ENCODE measurements around the gene REV3L. TPM values are rescaled to one million over a fixed set of nuclear protein-coding genes. Genes with fewer than 3 reads are reported as not detected.

Gene REV3L
- total and polyA plus RNA-seq, 2 of the 13 experiments (the other 11 are each of a cell fraction or from before 2014, with no cell fraction given), result 12.8 to 31.3 TPM

GRCh38 chr6:111427341-111428116, 55.5 kb downstream of the REV3L start (continued):
- TF ChIP-seq ZNF709 (CRISPR knock-in tag; IDR thresholded peaks at IDR 0.05) (no peak), ZNF672 (CRISPR knock-in tag; IDR thresholded peaks at IDR 0.05) (no peak), KDM5B (CRISPR knock-in tag; IDR thresholded peaks at IDR 0.05; ENCODE audit: borderline replicate concordance) (no peak), POLR2A (IDR thresholded peaks at IDR 0.05; ENCODE audit: insufficient read depth in 1 of 2, low read depth in 2 of 2, low read length in 2 of 2) (no peak), ZBTB33 (CRISPR knock-in tag; IDR thresholded peaks at IDR 0.05) (no peak), ZMYM2 (CRISPR knock-in tag; IDR thresholded peaks at IDR 0.05) (no peak), ZNF263 (CRISPR knock-in tag; IDR thresholded peaks at IDR 0.05) (no peak), ZNF530 (CRISPR knock-in tag; IDR thresholded peaks at IDR 0.05; ENCODE audit: low read depth) (no peak), ZMYM4 (CRISPR knock-in tag; IDR thresholded peaks at IDR 0.05) (peak; percentile 50; the same call in 1 of the 2 replicates), TOPORS (CRISPR knock-in tag; IDR thresholded peaks at IDR 0.05) (no peak), FOSL2 (CRISPR knock-in tag; IDR thresholded peaks at IDR 0.05) (peak; percentile 39; the same call in 1 of the 2 replicates), SSRP1 (CRISPR knock-in tag; IDR thresholded peaks at IDR 0.05) (0 out of 2 replicates have a peak, but pooled peaks have one; percentile 57), ZNF367 (CRISPR knock-in tag; IDR thresholded peaks at IDR 0.05; ENCODE audit: borderline replicate concordance) (no peak), GATAD2A (CRISPR knock-in tag; IDR thresholded peaks at IDR 0.05) (peak; percentile 65), JARID2 (CRISPR knock-in tag; IDR thresholded peaks at IDR 0.05; ENCODE audit: insufficient replicate concordance) (no peak), ZSCAN9 (CRISPR knock-in tag; IDR thresholded peaks at IDR 0.05; ENCODE audit: borderline replicate concordance) (no peak)
- TF ChIP-seq, protein P1, sequence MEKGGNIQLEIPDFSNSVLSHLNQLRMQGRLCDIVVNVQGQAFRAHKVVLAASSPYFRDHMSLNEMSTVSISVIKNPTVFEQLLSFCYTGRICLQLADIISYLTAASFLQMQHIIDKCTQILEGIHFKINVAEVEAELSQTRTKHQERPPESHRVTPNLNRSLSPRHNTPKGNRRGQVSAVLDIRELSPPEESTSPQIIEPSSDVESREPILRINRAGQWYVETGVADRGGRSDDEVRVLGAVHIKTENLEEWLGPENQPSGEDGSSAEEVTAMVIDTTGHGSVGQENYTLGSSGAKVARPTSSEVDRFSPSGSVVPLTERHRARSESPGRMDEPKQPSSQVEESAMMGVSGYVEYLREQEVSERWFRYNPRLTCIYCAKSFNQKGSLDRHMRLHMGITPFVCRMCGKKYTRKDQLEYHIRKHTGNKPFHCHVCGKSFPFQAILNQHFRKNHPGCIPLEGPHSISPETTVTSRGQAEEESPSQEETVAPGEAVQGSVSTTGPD (CRISPR knock-in tag; IDR thresholded peaks at IDR 0.05), result no peak
- TF ChIP-seq, protein P2, sequence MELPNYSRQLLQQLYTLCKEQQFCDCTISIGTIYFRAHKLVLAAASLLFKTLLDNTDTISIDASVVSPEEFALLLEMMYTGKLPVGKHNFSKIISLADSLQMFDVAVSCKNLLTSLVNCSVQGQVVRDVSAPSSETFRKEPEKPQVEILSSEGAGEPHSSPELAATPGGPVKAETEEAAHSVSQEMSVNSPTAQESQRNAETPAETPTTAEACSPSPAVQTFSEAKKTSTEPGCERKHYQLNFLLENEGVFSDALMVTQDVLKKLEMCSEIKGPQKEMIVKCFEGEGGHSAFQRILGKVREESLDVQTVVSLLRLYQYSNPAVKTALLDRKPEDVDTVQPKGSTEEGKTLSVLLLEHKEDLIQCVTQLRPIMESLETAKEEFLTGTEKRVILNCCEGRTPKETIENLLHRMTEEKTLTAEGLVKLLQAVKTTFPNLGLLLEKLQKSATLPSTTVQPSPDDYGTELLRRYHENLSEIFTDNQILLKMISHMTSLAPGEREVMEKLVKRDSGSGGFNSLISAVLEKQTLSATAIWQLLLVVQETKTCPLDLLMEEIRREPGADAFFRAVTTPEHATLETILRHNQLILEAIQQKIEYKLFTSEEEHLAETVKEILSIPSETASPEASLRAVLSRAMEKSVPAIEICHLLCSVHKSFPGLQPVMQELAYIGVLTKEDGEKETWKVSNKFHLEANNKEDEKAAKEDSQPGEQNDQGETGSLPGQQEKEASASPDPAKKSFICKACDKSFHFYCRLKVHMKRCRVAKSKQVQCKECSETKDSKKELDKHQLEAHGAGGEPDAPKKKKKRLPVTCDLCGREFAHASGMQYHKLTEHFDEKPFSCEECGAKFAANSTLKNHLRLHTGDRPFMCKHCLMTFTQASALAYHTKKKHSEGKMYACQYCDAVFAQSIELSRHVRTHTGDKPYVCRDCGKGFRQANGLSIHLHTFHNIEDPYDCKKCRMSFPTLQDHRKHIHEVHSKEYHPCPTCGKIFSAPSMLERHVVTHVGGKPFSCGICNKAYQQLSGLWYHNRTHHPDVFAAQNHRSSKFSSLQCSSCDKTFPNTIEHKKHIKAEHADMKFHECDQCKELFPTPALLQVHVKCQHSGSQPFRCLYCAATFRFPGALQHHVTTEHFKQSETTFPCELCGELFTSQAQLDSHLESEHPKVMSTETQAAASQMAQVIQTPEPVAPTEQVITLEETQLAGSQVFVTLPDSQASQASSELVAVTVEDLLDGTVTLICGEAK (IDR thresholded peaks at IDR 0.05), result no peak
- TF ChIP-seq, protein P2 (CRISPR knock-in tag; IDR thresholded peaks at IDR 0.05), result no peak

Data from HepG2 (cell line).